Spinal cord (tissue), 10 donors: Measurements from ENCODE around the gene CSNK1G1. TPM values are rescaled to one million over a fixed set of nuclear protein-coding genes. Genes with fewer than 3 reads are reported as not detected.

Source experiments
- DNase-seq, 6 donors: peaks; one replicate each; pipeline versions ENCODE4 v3.0.0 to v3.0.0-alpha.2; 2013 to 2015; ENCODE audit warnings: low spot score in 6 of 6, low read depth in 4 of 6
- H3K27ac ChIP-seq: one replicate; pipeline ENCODE4 v1.5.1; 2013; ENCODE audit warnings: low read depth, low read length, control low read depth
- H3K27me3 ChIP-seq: one replicate; pipeline ENCODE4 v1.6.1; 2013; ENCODE audit warnings: low read length; ENCODE audit not compliant: control insufficient read depth, insufficient read depth
- H3K36me3 ChIP-seq: one replicate; pipeline ENCODE4 v1.6.1; 2013; ENCODE audit warnings: low read length; ENCODE audit not compliant: control insufficient read depth, insufficient read depth
- H3K4me1 ChIP-seq: one replicate; pipeline ENCODE4 v1.6.1; 2013; ENCODE audit warnings: low read length; ENCODE audit not compliant: control insufficient read depth, insufficient read depth
- H3K4me3 ChIP-seq: one replicate; pipeline ENCODE4 v1.5.1; 2013; ENCODE audit warnings: low read depth, low read length, control low read depth
- H3K9me3 ChIP-seq: one replicate; pipeline ENCODE4 v1.6.1; 2013; ENCODE audit warnings: low read length; ENCODE audit not compliant: control insufficient read depth, insufficient read depth
- WGBS: methylation state at CpG from one replicate; pipeline ENCODE4 v1.1.5; 2013; ENCODE audit warnings: missing lambda C conversion rate; ENCODE audit not compliant: insufficient coverage; 5-methylcytosine and 5-hydroxymethylcytosine counted together
- polyA plus RNA-seq, 2 donors: library from polyadenylated mRNA; unstranded; fragments of 120-200 nt; gene quantifications; one replicate each; pipeline ENCODE4 v1.2.1, GENCODE V29; 2013; ENCODE audit not compliant: insufficient read length in 2 of 2
- total RNA-seq, 2 donors: library from RNA; depleted of rRNA in 1 of 2; stranded (reverse); fragments of 120-200 nt in 1 of 2; fragments of >200 nt in 1 of 2; gene quantifications; one replicate each; pipeline versions ENCODE4 v1.2.3 to v1.2.4, GENCODE V29; 2013 to 2014
- donor health status: healthy.

CSNK1G1 gene
- total and polyA plus RNA-seq, 4 donors: 12.4 to 33.1 (median 19.4) TPM

DNA sequence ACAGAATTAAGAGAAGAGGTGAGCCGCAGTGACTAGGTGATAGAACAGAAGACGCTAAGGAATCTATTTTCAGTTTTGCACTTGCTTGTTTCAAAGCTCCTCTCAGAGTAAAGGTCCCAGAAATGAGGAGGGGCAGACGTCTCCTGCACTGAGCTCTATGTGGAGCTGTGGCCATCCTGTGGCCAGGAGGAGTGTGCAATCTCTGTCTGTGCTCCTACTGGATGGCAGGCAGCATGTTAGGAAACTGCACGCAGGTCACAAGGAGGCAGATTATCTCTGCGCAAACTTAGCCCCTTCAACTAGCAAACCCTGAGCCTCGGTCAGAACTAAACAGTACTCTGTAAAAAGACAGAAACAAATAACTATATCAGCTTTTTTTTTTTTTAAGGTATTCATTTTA, 162.0 kb downstream of the CSNK1G1 start:
- H3K4me1 ChIP-seq: no peaks in the 10 kb centered on the region
- H3K36me3 ChIP-seq: no peaks in the 10 kb centered on the region
- WGBS: 77% methylated on average over 4 of the region's 6 CpGs
- no peak overlapping the region for H3K27ac ChIP-seq
- no peaks in the 10 kb centered on the region for H3K27me3 ChIP-seq
- no peaks in the 10 kb centered on the region for H3K9me3 ChIP-seq
- DNase-seq: no peak
- H3K4me3 ChIP-seq: no peak overlapping the region

GRCh38 chr15:64191971-64192830, 163.8 kb downstream of the CSNK1G1 start:
- no peaks in the 10 kb centered on the region for H3K27me3 ChIP-seq
- no peaks in the 10 kb centered on the region for H3K36me3 ChIP-seq
- no peak overlapping the region for H3K27ac ChIP-seq
- no peak overlapping the region for H3K4me3 ChIP-seq
- H3K9me3 ChIP-seq: no peaks in the 10 kb centered on the region
- H3K4me1 ChIP-seq: no peaks in the 10 kb centered on the region
- no CpG with 5 or more reads among the region's 5 CpGs for WGBS
- no peak for DNase-seq

GRCh38 chr15:64187396-64188191, 168.4 kb downstream of the CSNK1G1 start:
- Histone ChIP-seq H3K9me3 (no peaks in the 10 kb centered on the region), H3K36me3 (peaks cover 5% of the 10 kb centered on the region), H3K4me3 (no peak overlapping the region), H3K4me1 (no peaks in the 10 kb centered on the region), H3K27me3 (no peaks in the 10 kb centered on the region), H3K27ac (no peak overlapping the region)
- DNase-seq: no peak
- 100% methylated on average over 1 of the region's 2 CpGs for WGBS

DNA sequence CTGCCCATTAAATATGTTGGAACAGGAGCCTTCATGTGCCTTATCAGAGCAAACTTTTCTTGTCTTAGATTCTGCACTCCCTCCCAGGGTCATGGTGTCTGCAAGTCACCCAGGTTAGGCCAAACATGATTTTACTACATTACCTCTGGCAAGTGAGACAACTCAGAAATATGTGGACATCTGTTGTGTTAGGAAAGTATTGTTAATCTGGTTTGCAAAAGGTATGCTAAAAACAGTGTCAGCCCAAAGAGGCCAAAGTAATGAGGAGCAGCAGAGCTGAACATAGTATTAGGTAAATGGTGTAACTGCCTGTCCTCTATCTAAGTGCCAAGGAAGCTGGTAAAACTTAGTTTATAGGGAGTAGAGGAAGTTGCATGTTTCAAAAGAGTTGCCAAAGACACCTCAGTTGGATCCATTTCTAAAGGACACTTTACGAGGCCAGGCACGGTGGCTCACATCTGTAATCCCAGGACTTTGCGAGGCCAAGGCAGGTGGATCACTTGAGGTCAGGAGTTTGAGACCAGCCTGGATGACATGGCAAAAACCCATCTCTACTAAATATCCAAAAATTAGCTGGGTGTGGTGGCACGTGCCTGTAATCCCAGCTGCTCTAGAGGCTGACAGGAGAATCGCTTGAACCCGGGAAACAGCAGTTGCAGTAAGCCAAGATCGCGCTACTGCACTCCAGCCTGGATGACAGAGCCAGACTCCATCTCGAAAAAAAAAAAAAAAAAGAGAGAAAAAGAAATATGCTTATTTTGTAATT, 170.6 kb downstream of the CSNK1G1 start:
- H3K4me1 ChIP-seq: no peaks in the 10 kb centered on the region
- DNase-seq: no peak
- H3K4me3 ChIP-seq: no peak overlapping the region
- peaks cover 5% of the 10 kb centered on the region for H3K36me3 ChIP-seq
- no peak overlapping the region for H3K27ac ChIP-seq
- H3K27me3 ChIP-seq: no peaks in the 10 kb centered on the region
- WGBS: 97% methylated on average over 6 of the region's 9 CpGs
- H3K9me3 ChIP-seq: no peaks in the 10 kb centered on the region

GRCh38 chr15:64182859-64183370, 173.1 kb downstream of the CSNK1G1 start:
- Histone ChIP-seq H3K4me1 (no peaks in the 10 kb centered on the region), H3K9me3 (no peaks in the 10 kb centered on the region), H3K36me3 (peaks cover 5% of the 10 kb centered on the region), H3K27ac (no peak overlapping the region), H3K4me3 (no peak overlapping the region), H3K27me3 (no peaks in the 10 kb centered on the region)
- 94% methylated on average over 2 of the region's 4 CpGs for WGBS
- DNase-seq: no peak

- Histone ChIP-seq H3K36me3 (peaks cover 2% of the 10 kb centered on the region), H3K9me3 (no peaks in the 10 kb centered on the region), H3K4me1 (no peaks in the 10 kb centered on the region), H3K27me3 (no peaks in the 10 kb centered on the region), H3K27ac (no peak overlapping the region), H3K4me3 (no peak overlapping the region)
- peak; percentile 38 to 98 (median 72) for DNase-seq
- WGBS: 25% methylated on average over 5 of the region's 8 CpGs
Measured at GRCh38 chr15:64180235-64180824, 175.6 kb downstream of the CSNK1G1 start.

GRCh38 chr15:64166102-64166890, 189.7 kb downstream of the CSNK1G1 start:
- peaks cover 12% of the 10 kb centered on the region for H3K4me1 ChIP-seq
- peaks cover 5% of the 10 kb centered on the region for H3K36me3 ChIP-seq
- H3K4me3 ChIP-seq: no peak overlapping the region
- H3K27ac ChIP-seq: no peak overlapping the region
- peak in 1 of 6 donors; percentile 24 for DNase-seq
- no peaks in the 10 kb centered on the region for H3K27me3 ChIP-seq
- WGBS: no CpG with 5 or more reads among the region's 5 CpGs
- no peaks in the 10 kb centered on the region for H3K9me3 ChIP-seq

DNA sequence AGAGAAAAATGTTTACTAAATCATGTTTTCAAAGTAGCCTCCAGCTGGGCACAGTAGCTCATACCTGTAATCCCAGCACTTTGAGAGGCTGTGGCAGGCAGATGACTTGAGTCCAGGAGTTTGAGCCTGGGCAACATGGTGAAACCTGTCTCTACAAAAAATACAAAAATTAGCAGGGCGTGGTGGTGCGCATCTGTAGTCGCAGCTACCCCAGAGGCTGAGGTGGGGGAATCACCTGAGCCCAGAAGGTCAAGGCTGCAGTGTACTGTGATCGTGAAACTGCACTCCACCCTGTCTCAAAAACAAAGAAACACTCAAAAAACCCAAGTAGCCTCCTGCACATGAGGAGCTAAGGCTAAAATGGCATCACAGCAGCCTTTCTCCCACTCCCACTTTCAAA, 191.5 kb downstream of the CSNK1G1 start:
- DNase-seq: no peak
- H3K27ac ChIP-seq: no peak overlapping the region
- no peaks in the 10 kb centered on the region for H3K27me3 ChIP-seq
- H3K36me3 ChIP-seq: peaks cover 21% of the 10 kb centered on the region
- WGBS: 94% methylated on average over 4 of the region's 4 CpGs
- peaks cover 17% of the 10 kb centered on the region for H3K4me1 ChIP-seq
- no peak overlapping the region for H3K4me3 ChIP-seq
- H3K9me3 ChIP-seq: no peaks in the 10 kb centered on the region
